Left ventricle myocardium inferior (tissue), 1 donor: ENCODE measurements around the gene HOXA7. TPM values are rescaled to one million over a fixed set of nuclear protein-coding genes. Genes with fewer than 3 reads are reported as not detected.

Source experiments
- microRNA-seq: library from miRNA; unstranded; fragments of <30 nt; microRNA quantifications from one replicate; pipeline ENCODE4 v1.2.0, GENCODE V29; 2020
- total RNA-seq: library from RNA; stranded (reverse); fragmentation: NEBNext Ultra II Directional; extraction: Animal tissue kit (Norgen Biotek cat#: 25700); gene quantifications from one replicate; pipeline ENCODE4 v1.2.1, GENCODE V29; 2021
- donor health status: DM: no; HTN: yes; CAD: no; lungs with severe emphysema.

Gene HOXA7
- total RNA-seq, 1 donor from 2014 or later = 0.36 TPM

Small RNAs within 50 kb of the gene (microRNA-seq; reads per million reads assigned to microRNA genes)
- gene MIR196B = 6.6 reads per million, percentile 19 among the genes with 10 or more reads in this experiment

Other genes with a start within 250 kb of the HOXA7 start
- gene HOXA1, start 60.7 kb downstream of the HOXA7 start, total RNA-seq = not detected
- gene HOXA2, start 54.0 kb downstream of the HOXA7 start, total RNA-seq = not detected
- gene HOXA4, start 25.9 kb downstream of the HOXA7 start, total RNA-seq = not detected
- not detected for gene HOXA5, start 13.0 kb downstream of the HOXA7 start, total RNA-seq
- gene HOXA6, start 8.9 kb downstream of the HOXA7 start, total RNA-seq = not detected
- not detected for gene HOXA3, start 4.1 kb downstream of the HOXA7 start, total RNA-seq
- gene HOXA9, start 8.9 kb upstream of the HOXA7 start, total RNA-seq = not detected
- gene HOXA10, start 17.6 kb upstream of the HOXA7 start, total RNA-seq = not detected
- not detected for gene HOXA11, start 28.6 kb upstream of the HOXA7 start, total RNA-seq
- gene HOXA13, start 43.4 kb upstream of the HOXA7 start, total RNA-seq = not detected
- gene EVX1, start 86.1 kb upstream of the HOXA7 start, total RNA-seq = not detected